HEK293T (cell line): Measurements from ENCODE around the gene GPBP1.

Experiments
- ARNT ChIP-seq: fragments of 450-650 bp; IDR thresholded peaks from 2 replicates; pipeline ENCODE4 v1.6.1; 2017; ENCODE audit warnings: mild to moderate bottlenecking
- BHLHE40 ChIP-seq: fragments of 450-650 bp; IDR thresholded peaks from 2 replicates; pipeline ENCODE4 v1.6.1; 2016; ENCODE audit warnings: mild to moderate bottlenecking, moderate library complexity, borderline replicate concordance
- ELF4 ChIP-seq: fragments of 450-650 bp; IDR thresholded peaks from 2 replicates; pipeline ENCODE4 v1.6.1; 2017; ENCODE audit warnings: antibody characterized with exemption
- FOXA1 ChIP-seq: fragments of 450-650 bp; IDR thresholded peaks from 2 replicates; pipeline ENCODE4 v1.6.1; 2016; ENCODE audit warnings: mild to moderate bottlenecking
- FOXM1 ChIP-seq: fragments of 450-650 bp; IDR thresholded peaks from 2 replicates; pipeline ENCODE4 v1.6.1; 2017; ENCODE audit warnings: mild to moderate bottlenecking, borderline replicate concordance
- HDGF ChIP-seq: fragments of 450-650 bp; IDR thresholded peaks from 2 replicates; pipeline ENCODE4 v1.6.1; 2017; ENCODE audit warnings: antibody characterized with exemption, borderline replicate concordance
- LEF1 ChIP-seq: fragments of 450-650 bp; IDR thresholded peaks from 2 replicates; pipeline ENCODE4 v1.6.1; 2017; ENCODE audit warnings: mild to moderate bottlenecking, borderline replicate concordance
- NFRKB ChIP-seq: fragments of 450-650 bp; IDR thresholded peaks from 2 replicates; pipeline ENCODE4 v1.6.1; 2016; ENCODE audit warnings: mild to moderate bottlenecking, moderate library complexity
- SP1 ChIP-seq: fragments of 450-650 bp; IDR thresholded peaks from 2 replicates; pipeline ENCODE4 v1.6.1; 2017
- SUZ12 ChIP-seq: fragments of 450-650 bp; IDR thresholded peaks from 2 replicates; pipeline ENCODE4 v1.6.1; 2016; ENCODE audit warnings: mild to moderate bottlenecking
- ZNF384 ChIP-seq: fragments of 450-650 bp; IDR thresholded peaks from 2 replicates; pipeline ENCODE4 v1.6.1; 2016

DNA sequence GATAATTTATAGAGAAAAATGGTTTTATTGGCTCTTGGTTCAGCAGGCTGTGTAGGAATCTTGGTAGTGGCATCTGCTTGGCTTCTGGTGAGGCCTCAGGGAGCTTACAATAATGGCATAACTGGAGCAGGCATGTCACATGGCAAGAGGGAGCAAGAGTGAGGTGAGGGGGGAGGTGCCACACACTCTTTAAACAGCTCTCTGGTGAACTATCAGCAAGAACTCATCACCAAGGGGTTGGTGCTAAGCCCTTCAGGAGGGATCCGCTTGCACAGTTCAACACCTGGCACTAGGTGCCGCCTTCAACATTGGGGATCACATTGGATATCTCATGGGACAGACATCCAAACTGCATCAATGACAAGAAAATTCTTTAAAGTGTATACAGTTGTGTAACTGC lies 10.5 kb downstream of the GPBP1 start:
- TF ChIP-seq FOXA1 (no peak), ZNF384 (no peak), ARNT (no peak), SUZ12 (no peak), BHLHE40 (no peak), ELF4 (no peak), SP1 (no peak), FOXM1 (no peak), NFRKB (no peak), LEF1 (no peak), HDGF (no peak)
